Measurements from ENCODE around the gene PATL2.
"Not testable (repeated sequence)": the region's sequence is repeated elsewhere in the genome, so short reads cannot be mapped to it uniquely, and the experiment has no call there.

GRCh38 chr15:44728232-44728575 is 17.1 kb upstream of the PATL2 start:
- TF ChIP-seq CTCF, POLR2A (IDR thresholded peaks at IDR 0.05): not testable (repeated sequence)
